Endometrial microvascular endothelial cells (primary cell): ENCODE measurements around the gene MAGIX. TPM values are rescaled to one million over a fixed set of nuclear protein-coding genes. Genes with fewer than 3 reads are reported as not detected.

ENCODE experiments used
- in situ Hi-C: cut with HindIII; loops from 2 replicates; pipeline ENCODE4 v1.10.0; 2017; ENCODE audit warnings: low sequenced_read_pairs, low pct_unique_long_range_greater_than_20kb; ENCODE audit errors: inconsistent ontology term
- total RNA-seq: library from RNA; depleted of rRNA; stranded (reverse); fragments of >200 nt; gene quantifications from one replicate; pipeline ENCODE4 v1.2.3, GENCODE V29; 2015; ENCODE audit errors: inconsistent ontology term

Gene MAGIX
- total RNA-seq, 1 donor from 2014 or later: 3.7 TPM

DNA sequence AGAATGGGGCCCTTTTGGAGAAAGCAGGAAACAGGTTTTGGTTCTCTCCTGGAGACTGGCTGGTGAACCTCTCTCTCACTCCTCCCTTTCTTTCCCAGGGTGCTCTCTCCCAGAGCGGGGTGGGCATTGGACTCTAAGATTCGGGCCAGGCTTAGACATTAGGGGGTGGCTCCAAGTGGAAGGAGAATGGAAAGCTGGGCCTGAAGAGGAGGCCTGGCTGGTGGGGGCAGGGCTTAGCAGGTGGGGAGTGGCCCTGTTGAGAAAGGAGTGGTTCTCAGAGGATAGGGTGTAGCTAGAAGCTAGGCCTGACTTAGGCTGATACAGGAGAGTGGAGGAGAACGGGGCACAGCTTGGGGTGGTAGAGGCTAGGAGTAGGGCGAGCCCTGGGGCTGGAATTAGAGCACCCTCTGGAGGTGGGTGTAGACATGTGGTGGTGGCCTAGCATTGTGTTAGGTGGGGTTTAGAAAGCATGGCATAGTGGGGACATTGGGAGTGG, 14.8 kb downstream of the MAGIX start:
- in situ Hi-C loops: no loop called here

GRCh38 chrX:49177873-49178480, 15.4 kb downstream of the MAGIX start:
- in situ Hi-C loops: no loop called here

GRCh38 chrX:49178537-49178936, 16.0 kb downstream of the MAGIX start:
- in situ Hi-C loops: no loop called here

GRCh38 chrX:49179358-49179757, 16.8 kb downstream of the MAGIX start:
- in situ Hi-C loops: no loop called here

GRCh38 chrX:49183701-49184281, 21.2 kb downstream of the MAGIX start:
- in situ Hi-C loops: no loop called here

- in situ Hi-C loops: no loop called here
These were observed 22.0 kb downstream of the MAGIX start for GRCh38 chrX:49184294-49185281.

GRCh38 chrX:49186125-49187027, 23.8 kb downstream of the MAGIX start, which contains the start of gene PRICKLE3:
Gene PRICKLE3 (minus strand): TSS chrX:49186373. CDS start chrX:49186297, 76 bp downstream.
- in situ Hi-C loops: no loop called here

- in situ Hi-C loops: no loop called here
These were observed 24.5 kb downstream of the MAGIX start for GRCh38 chrX:49187028-49187394.

GRCh38 chrX:49187526-49187925, 25.0 kb downstream of the MAGIX start:
- in situ Hi-C loops: no loop called here

- in situ Hi-C loops: no loop called here
These were observed 26.0 kb downstream of the MAGIX start for GRCh38 chrX:49188468-49189076.

DNA sequence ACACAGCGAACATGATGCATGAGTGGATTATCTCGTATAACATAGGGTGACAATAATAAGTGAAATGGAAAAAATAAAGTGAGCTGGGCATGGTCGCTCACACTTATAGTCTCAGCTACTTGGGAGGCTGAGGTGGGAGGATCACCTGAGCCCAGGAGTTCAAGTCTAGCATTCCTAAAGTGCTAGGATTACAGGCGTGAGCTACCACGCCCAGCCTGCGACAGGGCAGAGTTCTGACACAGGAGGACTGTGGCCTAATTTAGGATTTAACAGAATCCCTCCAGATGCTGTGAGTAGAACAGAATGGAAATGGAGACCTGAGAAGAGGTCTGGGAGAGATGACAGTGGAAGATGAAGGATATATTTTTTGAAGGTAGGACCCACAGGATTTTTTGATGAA, 27.0 kb downstream of the MAGIX start:
- in situ Hi-C loops: no loop called here

DNA sequence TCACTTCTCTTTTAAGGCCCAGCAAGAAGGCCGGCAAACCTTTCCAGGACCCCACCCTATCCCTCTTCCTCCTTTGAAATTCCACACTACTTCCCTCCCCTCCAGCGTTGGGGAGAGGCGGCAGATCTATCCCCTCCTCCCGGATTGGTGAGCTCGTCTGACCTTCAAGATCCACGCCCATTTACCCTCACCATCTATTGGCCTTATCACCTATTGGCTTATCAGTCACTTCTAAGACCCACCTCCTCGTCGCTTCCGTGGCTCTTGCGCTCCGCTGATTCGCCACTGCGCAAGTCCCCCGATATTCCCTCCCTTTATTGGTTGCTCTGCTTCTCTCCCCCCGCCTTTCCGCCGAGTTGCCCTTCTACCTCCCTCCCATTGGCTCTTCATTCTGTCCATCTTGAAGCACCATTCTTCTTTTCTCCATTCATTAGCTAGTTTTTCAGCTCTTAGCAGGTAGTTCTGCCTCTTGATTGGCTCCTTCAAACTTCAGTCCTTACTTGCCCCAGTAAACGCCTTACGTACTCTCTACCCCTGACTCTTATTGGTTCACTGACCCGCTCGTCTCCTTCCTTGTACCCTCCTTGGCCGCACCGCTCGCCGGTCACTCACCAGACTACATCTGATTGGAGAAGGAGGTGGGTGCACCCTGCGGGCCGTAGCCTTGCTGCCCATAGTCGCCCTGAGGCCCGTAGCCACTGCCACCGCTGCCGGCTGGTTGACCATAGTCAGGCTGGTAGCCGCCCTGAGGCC, 28.4 kb downstream of the MAGIX start:
- in situ Hi-C loops: no loop called here

GRCh38 chrX:49191574-49192011, 29.0 kb downstream of the MAGIX start:
- in situ Hi-C loops: no loop called here

DNA sequence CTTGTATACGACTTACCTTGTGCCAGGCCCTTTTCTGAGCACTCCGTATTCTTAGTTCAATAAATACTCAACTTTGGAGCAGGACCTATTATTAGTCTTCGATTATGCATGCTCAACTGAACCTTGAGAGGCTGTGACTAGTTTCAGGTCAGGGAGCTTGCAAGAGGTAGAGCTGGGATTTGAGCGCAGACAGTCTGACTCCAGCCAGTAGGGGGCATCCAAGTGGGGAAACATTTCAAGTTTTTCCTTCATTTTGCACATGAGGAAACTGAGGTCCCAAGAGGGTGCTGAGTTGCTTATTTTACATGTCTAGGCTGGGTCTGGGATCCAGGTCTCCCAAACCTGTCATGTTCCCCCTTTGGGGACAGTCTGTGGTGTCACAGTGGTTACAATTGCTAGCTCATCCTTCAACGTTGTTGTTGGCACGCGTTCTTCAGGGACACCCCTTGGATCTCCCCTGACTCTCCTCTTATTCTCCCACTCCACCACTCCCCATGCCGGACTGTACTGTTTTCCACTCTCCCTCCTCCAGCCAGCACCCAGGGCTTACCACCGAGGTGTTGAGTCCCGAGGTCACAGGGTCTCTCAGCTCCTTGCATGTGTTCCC, 30.3 kb downstream of the MAGIX start:
- in situ Hi-C loops: no loop called here

DNA sequence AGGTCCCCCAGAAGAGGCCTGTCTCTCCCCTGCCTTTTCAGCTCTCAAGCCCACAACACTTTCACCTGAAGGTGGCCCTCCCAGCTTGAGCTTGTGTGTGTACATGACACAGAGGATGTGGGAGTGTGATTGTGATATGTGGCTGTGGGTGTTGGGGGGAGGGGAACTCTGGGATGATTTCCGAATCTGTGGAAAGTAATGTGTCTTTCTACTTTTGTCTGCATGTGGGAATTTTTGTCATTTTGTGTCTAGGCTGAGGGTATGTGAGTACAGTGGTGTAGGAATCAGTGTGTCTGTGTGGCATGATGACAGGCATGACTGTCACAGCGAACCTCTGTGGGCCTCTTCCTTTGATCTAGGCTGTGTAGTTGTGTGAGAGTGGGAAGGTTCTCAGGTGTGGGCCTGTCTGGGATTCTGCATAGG, 31.0 kb downstream of the MAGIX start:
- in situ Hi-C loops: no loop called here

DNA sequence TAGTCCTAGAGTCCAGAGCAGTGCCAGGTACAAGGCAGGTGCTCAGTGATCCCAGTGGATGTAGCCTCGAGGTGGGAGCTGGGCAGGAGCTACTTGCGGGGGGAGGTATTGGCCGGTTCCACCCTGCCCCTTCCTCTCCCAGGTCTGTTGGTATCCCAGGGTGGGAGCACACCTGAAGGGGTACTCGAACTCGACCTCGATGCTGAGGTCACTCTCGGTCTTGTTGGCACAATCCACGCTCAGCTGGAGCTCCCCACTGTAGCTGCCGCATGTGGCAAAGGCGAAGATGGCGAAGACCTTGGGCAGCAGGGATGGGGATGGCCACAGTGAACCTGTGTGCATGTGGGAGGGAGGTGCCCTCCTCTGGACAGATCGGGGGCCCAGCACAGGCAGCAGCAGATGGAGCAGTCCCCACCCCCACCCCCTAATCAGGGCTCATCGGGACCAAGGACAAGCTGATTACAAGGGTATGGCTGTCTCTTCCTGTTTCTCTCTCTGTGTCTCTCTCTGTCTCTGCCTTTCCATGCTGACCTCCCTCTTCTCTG, 35.1 kb downstream of the MAGIX start:
- in situ Hi-C loops: no loop called here
